GM21390 (cell line): ENCODE measurements around the gene PAWR.
"Not testable (repeated sequence)": the region's sequence is repeated elsewhere in the genome, so short reads cannot be mapped to it uniquely, and the experiment has no call there.

Experiments used
- ATAC-seq: cut with Tn5 transposase; IDR thresholded peaks from one replicate; pipeline ENCODE4 v1.9.1; 2021; ENCODE audit not compliant: unreplicated experiment

Gene PAWR

DNA sequence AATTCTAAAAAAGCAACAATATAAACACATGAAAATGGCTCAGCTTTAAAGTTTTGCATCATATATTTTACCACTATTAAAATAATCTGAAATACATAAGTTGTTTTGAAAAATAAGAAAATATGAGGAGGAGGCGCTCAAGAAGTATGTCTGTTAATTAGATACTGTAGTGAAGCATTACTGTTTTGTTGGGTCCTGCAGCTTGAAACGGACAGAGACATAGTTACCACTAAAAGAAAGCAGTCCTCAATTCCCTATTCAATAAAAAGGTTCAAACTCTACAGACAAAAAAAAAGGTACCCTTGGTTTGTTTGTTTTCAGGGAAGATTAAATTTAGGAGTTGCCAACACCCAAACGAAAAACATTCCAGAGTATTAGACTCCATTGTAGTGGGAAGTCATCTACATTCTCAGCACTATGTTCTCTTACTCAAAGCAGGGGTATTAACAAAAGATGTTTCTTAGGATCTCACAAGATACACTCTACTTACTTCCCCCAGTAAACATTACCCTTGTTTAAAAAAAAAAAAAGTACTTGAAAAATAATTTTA, 3.0 kb downstream of the PAWR start:
- ATAC-seq: no peak

DNA sequence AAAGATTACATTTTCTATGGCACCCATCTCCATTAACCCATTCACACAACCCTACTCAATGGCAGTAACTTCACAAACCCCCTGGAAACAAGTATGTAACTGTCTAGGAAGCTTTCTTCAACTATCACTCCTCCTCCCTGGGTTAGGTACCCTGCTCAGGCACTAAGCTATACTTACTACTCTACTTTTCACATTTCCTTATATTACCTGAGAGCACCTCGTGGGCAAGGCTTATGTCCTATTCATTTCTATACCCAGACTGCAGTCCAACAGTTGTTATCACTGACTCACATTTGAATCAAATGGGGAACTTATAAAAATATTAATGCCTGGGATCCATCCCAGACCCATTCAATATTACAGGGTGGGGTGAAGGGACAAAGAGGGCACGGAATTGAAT, 4.6 kb downstream of the PAWR start:
- no peak for ATAC-seq

DNA sequence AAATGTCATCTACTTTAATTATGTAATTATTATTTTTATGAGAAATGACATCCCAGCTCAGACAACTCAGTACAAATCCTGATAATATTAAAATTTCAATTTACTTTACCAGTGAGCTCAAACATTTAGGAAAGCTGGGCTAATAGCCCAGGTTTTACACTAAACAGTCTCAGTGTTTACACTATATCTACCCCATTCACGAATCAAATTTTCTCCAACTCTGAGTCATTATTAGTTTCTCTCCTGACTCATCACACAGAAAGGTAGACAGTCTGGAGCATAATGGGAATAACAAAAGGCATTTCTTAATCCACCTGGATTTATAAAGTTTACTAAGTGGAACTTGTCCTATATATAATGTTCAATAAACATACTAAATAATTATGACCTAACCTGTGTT, 5.7 kb downstream of the PAWR start:
- ATAC-seq: no peak

DNA sequence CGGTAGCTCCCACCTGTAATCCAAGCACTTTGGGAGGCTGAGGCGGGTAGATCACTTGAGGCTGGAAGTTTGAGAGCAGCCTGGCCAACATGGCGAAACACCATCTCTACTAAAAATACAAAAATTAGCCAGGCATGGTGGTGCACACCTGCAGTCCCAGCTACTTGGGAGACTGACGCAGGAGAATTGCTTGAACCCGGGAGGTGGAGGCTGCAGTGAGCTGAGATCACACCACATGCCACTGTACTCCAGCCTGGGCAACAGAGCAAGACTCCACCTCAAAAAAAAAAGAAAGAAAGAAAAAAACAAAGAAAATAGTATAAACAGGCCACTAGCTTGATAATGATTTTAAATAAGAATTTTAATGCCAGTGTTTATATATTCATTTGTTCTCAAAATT, 6.4 kb downstream of the PAWR start:
- ATAC-seq: not testable (repeated sequence)

DNA sequence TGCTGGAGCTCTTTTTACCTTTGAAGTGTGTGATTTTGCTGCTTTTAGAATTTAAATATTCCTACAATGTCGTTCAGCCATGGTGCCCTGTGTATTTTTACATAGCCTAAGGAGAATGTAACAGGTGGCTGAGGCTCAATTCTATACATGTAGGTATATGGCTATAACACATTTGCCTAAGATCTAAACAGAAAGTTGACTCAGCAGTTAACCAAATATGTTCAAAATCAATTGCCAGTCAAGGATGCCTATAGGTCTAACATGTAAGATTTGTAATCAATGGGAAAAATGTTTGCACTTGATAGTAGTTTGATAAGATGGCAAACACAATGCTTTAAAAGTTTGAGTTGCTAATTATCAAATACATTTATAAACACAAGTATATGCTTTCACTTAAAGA, 8.2 kb downstream of the PAWR start:
- no peak for ATAC-seq

DNA sequence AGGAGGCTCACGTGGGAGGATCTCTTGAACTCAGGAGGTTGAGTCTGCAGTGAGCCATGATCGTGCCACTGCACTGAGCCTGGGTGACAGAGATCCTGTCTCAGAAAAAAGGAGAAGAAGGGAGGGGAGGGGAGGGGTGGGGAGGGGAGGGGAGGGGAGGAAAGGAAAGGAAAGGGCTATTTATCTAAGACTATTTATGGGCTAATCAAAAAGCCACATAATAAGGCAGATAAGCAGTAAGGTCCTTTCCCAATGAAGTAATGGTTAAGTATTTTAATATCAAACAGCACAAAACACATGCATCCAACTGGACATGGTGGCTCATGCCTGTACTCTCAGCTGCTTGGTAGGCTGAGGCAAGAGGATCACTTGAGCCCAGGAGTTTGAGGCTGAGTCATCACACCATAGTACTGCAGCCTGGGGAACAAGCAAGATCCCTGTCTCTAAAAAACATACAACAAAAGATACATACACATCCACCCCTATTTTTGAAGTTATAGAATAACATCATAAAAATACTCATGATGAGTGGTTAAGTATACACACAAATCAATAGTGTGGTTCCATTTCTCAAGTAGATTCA, 9.7 kb downstream of the PAWR start:
- ATAC-seq: no peak

DNA sequence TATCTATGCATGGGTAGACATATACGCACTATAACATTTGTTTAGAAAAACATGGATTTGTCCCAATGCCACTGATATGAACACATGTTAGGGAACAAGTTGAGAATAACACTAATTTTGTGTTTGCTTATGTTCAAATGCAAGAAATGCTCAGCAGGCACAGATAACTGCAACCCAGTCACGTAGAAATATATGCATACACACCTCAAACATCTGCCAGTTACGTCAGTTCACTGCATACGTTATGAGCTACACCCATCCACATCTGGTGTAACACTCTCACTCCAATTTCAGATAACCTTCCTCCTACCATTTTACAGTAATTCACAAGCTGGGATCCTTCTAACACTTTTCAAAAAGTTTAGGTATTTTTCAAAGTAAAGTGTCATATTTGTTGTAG, 10.7 kb downstream of the PAWR start:
- ATAC-seq: no peak

DNA sequence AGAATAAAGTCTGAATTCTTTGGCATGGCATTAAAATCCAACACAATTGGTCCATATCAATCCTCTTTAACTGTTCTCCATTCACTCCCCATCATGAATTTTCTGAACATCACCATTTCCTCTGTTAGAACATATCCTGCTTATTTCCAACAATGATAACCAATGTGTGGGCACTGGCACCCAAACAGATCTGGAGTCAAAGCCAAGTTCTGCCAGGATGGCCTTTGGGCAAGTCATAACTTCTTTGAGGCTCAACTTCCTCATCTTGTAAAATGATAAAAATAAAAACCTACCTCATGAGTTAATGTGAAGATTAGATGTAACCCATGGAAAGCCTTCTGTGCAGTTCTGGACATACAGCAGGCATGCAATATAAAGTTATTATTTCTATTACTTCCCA, 12.5 kb downstream of the PAWR start:
- no peak for ATAC-seq

DNA sequence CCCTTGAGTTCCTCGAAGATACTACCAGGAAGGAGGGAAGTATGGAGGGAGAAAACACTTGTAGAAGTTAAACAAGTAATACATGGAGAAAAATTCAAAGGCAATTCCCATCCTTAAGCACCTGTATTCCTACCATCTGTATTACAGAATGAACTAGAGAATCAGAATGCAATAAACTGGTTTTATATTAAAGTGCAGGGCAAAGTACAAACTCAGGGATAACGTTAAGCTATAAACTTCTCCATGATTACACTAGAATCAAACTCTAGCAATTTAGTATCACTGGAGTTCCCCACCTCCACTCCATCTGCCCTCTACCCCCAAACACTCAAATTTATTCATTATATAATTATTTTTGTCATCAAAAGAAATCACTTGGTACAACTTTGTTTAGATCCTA, 13.1 kb downstream of the PAWR start:
- no peak for ATAC-seq

DNA sequence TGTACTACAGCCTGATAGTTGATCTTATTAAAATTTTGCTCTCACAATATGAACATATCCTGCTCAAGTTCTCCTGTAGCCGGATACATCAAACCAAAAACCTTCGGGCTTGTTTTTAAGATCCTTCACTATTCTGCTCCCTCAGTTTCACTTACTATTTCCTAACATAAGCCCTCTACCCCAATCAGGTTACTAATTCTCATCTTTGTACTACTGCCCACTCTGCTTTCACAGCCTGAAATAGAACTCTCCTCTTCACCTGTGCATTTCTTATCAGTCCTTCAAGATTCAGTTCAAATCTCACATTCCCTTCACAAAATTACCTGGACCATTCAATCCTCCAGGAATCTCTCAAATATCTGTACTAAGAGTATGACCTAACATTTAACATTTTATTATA, 14.2 kb downstream of the PAWR start:
- no peak for ATAC-seq

DNA sequence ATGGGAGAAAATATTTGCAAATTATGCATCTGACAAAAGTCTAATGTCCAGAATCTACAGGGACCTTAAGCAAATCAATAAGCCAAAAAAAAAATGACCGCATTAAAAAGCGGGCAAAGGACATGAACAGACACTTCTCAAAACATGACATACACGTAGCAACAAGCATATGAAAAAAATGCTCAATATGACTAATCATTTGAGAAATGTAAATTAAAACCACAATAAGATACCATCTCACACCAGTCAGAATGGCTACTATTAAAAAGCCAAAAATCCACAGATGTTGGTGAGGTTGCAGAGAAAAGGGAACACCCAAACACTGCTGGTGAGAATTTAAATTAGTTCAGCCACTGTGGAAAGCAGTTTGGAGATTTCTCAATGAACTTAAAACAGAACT, 16.1 kb downstream of the PAWR start:
- no peak for ATAC-seq

DNA sequence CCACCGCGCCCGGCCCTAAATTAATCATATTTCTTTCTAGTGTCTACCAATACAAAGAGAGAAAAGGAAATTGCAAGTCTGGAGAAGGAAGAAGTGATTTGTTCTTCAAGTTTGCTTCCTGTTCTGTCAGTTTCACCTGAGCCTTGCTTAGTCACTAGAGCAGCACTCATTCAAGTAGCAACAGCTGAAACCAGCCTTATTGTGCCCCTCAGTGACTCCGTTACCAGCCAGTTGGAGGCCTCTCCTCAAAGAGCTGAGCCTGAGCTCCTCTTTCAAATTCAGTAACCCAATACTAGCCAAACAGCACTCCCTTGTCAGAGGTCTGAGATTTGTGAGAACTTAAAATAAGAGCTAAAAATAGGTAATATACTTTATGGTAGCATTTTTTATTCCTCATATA, 17.4 kb downstream of the PAWR start:
- ATAC-seq: no peak

DNA sequence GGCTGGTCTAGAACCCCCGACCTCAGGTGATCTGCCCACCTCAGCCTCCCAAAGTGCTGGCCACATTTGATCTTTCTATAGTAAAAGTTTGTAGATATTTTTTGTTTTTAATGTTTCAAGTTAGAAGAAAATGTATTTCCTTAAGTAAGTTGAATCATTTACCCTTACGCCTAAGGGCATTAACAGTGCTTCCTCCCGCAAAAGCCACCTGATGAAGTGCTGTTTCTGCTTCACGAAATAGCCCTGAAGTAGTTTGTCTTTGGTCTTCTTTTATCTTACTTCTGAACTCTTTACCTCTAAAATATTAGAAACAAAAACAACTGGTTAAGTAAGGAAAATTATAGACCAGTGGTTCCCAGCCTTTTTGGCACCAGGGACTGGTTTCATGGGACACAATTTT, 22.7 kb downstream of the PAWR start:
- no peak for ATAC-seq

DNA sequence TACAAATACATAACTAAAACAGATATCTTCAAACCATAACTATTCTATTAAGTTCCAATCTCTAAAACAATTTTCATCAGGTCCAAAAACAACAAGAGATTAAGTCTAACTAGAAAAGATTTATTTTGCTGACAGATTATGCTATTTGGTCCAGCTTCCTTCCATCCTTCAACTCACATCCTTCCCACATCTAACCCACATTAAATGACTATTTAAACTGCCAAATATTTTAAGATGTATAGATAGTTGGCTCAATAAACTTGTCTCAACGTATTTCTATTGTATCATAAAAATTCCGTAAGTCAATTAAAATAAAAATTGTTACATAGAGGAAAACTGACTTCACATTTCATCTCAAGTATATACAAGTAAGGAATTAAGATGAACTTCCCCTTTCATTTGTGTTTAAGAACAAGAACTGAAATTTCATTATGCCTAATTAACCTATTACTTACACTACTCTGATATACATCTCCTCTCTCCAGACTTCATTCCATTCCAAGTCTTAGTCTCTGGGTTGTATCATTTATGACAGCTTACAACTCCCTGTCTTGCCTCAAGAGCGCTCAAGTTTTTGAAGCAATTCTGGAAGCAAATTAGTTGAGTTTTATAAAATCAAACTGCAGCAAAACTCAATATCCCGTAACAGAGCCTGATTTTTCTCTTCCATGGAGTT, 25.4 kb downstream of the PAWR start:
- ATAC-seq: no peak

DNA sequence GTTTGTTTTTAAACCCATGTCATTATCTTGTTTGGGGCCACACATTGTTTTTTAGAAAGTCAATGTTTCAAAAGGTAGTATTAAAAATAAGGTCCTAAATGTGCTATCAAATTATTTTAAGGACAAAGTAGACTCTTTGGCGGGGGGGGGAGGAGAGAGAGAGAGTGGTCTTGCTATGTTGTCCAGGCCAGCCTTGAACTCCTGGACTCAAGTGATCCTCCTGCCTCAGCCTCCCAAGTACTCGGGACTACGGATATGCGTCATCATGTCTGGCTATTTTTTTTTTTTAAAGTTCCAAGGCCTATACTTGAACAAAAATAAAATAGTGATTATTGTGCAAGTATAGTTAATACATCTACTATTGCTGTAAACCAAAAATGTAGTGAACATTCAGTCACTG, 26.2 kb downstream of the PAWR start:
- ATAC-seq: no peak

DNA sequence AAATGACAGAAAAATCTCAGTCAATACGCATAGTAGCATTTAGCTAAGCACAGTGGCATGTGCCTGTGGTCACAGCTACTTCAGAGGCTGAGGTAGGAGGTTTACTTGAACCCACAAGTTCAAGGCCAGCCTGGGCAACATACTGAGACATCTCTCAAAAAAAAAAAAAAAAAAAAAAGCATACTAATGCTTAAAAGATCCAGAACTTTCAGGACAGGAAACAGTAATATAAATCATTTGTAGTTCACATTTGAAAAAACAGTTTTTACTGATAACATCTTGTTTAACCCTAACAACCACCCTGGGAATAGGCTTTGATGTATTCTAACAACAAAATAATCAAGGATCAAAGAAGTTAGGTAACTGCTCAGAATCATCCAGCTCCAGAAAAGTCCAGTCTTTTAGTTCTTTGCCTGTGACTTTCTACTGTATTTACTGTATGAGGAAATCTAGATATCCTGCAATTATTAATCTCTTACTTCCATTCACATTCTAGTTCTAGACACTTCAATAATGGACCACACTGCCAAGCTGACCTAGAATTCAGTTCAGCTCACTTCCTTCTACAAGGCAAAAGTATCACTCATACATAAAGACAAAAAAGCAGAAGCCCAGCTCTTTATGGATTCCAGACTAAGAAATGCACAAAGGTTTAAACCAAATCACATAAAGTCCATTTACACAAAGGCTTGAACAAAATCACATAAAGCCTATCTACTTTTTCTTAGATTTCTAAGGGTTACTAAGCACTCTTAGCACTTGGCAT, 28.5 kb downstream of the PAWR start:
- no peak for ATAC-seq

DNA sequence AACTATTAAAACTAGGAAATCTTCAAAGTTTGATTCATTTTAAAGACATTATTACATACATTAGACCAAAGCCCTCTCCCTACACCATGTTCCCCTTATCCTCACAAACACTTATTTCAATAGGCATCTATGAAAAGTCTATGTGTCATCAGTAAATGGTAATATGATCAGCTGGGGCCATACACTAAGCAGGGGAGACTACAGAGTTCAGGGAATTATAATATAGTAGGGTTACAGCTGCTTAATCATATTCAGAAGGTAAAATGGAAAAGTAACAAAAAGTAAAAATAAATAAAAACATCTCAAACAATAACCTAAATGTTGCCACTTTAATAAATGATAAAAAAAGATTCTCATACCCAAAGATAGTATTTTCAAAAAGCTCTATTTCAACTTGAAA, 29.1 kb downstream of the PAWR start:
- ATAC-seq: no peak

DNA sequence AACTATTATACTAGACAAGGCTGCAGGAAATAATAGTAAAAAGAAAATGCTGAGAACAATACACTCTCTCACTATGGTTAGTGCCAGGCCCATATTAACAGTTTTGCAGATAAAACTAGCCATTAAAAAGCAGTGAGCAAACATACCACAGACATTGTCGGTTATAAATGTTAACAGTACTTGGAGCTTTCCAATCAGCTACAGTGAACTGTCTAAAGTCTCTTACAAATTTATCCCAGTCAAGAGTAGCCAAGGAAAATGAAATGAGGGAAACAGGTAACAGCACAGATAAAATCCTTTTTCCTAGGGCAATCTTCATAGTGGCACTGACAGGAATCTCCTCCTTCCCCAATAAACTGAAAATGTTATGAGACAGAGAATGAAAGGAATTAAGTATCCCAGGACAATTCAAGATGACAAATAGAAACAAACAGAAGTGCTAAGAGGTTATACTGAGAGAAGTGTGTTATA, 30.8 kb downstream of the PAWR start:
- no peak for ATAC-seq

DNA sequence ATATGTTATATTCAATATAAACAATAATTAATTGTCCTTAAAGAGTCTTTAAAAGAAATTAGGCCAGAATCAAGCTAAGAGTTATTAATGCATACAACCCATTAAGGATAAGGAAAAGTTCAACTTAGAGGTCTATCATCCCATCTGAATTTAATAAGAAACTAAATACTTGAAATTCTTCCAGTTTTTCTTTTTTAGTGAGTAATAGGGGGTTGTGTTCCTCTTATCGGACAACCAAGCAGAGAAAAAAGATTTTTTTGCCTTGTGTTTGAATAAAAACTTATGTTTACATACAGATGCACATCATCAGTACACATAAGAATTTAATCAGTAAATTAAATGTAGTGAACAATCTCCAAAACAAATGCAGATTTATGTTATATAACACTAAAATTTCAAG, 32.5 kb downstream of the PAWR start:
- ATAC-seq: no peak

DNA sequence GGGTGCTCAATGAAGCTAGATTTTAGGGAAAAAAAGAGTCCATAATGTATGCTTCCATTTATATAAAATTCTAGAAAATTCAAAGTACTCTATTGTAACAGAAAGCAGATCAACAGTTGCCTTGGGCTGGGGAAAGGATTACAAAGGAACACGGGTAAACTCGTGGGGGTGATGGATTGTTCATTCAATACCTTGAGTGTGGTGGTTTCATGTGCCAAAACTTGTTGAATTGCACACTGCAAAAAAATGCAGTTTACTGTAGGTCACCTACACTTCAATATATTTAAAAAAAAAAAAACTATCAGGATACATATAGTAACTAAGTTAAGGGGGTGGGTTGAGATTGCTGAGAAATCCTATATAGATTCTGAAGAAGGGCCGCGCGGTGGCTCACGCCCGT, 33.6 kb downstream of the PAWR start:
- ATAC-seq: no peak

DNA sequence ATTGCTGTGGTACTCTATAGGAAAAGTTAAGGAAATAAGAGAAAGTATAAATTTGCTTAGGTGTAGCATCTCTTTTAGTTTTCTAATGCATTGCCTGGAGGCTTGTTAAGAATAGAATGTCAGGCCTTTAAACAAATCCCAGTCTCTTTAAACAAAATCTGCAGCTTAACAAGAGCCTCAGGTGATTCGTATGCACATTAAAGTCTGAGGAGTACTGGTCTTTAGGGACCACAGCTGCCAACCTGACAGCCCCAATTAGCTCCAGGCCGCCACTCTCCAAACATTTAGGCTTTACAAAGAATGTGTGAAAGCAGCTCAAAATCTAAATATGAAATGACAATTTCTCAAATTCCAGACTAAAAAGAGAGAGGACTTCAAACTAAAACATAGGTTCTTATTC, 35.7 kb downstream of the PAWR start:
- ATAC-seq: no peak

DNA sequence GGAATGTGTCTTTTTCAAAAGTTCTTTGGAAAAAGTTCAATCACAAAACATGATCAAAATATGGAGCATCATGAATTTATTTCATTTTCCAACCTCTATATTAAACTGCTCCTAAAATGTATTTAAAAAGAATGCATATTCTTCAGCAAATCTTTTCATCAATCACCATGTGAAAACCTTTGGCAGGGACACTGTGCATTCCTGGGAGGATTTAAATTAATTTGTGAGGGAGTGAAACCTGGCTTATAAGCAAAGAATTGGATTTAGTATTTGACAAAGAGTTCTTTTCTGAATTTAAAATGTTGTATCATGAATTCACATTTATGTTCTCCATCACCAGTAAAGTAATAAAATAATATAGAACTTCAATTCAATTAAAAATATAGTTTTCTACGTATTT, 38.2 kb downstream of the PAWR start:
- ATAC-seq: no peak
